NOMO-1 treated with DMSO at 0.1 percent for 48 hours (cell line): ENCODE measurements around the gene ZNF511.
"Not testable (repeated sequence)": the region's sequence is repeated elsewhere in the genome, so short reads cannot be mapped to it uniquely, and the experiment has no call there.

Experiments used
- DNase-seq: peaks from one replicate; lab custom pipeline; 2025; ENCODE audit not compliant: unreplicated experiment; lab: John Stamatoyannopoulos, UW

Gene ZNF511

GRCh38 chr10:133308421-133309099 is at the start of gene ZNF511, which contains the start of gene TUBGCP2:
ZNF511 (plus strand) TSS chr10:133308914; CDS start chr10:133308944, 30 bp downstream.
TUBGCP2 (minus strand) TSS chr10:133308872; CDS start chr10:133302941, 5,931 bp downstream.
- DNase-seq: peak; percentile 62

- DNase-seq: no peak
These were observed 49.1 kb upstream of the ZNF511 start for GRCh38 chr10:133259602-133259989.

- DNase-seq: no peak
These were observed 47.6 kb upstream of the ZNF511 start for GRCh38 chr10:133260895-133261725.

GRCh38 chr10:133261726-133262325 is 46.9 kb upstream of the ZNF511 start:
- DNase-seq: peak; percentile 57

- no peak for DNase-seq
These were observed 46.0 kb upstream of the ZNF511 start for GRCh38 chr10:133262696-133263095.

- no peak for DNase-seq
These were observed 45.0 kb upstream of the ZNF511 start for GRCh38 chr10:133263674-133264073.

- peak; percentile 26 for DNase-seq
These were observed 44.3 kb upstream of the ZNF511 start for GRCh38 chr10:133264461-133264860.

- not testable (repeated sequence) for DNase-seq
These were observed 43.7 kb upstream of the ZNF511 start for GRCh38 chr10:133265052-133265451.

GRCh38 chr10:133266056-133266795 is 42.5 kb upstream of the ZNF511 start:
- DNase-seq: no peak

- no peak for DNase-seq
These were observed 41.4 kb upstream of the ZNF511 start for GRCh38 chr10:133267293-133267692.

- DNase-seq: no peak
These were observed 40.9 kb upstream of the ZNF511 start for GRCh38 chr10:133267829-133268228.

- no peak for DNase-seq
These were observed 40.2 kb upstream of the ZNF511 start for GRCh38 chr10:133268532-133268931.

GRCh38 chr10:133269367-133269766 is 39.3 kb upstream of the ZNF511 start:
- DNase-seq: no peak

GRCh38 chr10:133270204-133270603 is 38.5 kb upstream of the ZNF511 start:
- DNase-seq: no peak

- no peak for DNase-seq
These were observed 37.9 kb upstream of the ZNF511 start for GRCh38 chr10:133270773-133271297.

GRCh38 chr10:133271521-133272300 is 37.0 kb upstream of the ZNF511 start:
- no peak for DNase-seq

GRCh38 chr10:133272301-133272963 is 36.3 kb upstream of the ZNF511 start:
- DNase-seq: no peak

- no peak for DNase-seq
These were observed 35.7 kb upstream of the ZNF511 start for GRCh38 chr10:133272964-133273420.

- DNase-seq: no peak
These were observed 35.1 kb upstream of the ZNF511 start for GRCh38 chr10:133273534-133274143.
